ENCODE data around the gene AFF4.
"Not testable (repeated sequence)": the region's sequence is repeated elsewhere in the genome, so short reads cannot be mapped to it uniquely, and the experiment has no call there.

The AFF4 gene

DNA sequence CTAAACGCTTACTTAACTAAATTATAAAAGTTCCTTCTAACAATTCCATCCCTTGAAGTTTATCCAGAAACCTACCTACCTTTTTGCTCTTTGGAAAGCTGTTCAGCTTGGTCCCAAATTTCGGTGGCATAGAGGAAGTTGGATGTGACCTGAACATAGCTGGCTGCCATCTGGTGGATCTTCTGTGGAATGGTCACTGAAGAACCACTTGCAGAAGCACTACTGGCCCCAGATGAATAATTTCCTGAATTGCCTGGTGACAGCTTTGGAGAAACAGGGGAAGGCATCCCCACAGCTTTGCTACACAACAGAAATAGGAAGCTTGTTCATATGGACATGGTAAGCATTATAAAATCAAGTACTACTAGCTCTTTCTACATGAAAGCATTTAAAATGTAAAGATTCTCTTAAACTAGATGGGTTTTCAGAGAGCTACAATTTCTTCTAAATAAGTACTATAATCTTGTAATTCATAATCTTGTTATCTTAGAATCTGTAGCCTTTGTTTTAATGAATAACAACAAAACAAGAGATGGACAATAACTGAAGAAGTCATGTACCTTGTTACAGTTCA lies 80.1 kb downstream of the AFF4 start:
- no peak for DNase-seq

DNA sequence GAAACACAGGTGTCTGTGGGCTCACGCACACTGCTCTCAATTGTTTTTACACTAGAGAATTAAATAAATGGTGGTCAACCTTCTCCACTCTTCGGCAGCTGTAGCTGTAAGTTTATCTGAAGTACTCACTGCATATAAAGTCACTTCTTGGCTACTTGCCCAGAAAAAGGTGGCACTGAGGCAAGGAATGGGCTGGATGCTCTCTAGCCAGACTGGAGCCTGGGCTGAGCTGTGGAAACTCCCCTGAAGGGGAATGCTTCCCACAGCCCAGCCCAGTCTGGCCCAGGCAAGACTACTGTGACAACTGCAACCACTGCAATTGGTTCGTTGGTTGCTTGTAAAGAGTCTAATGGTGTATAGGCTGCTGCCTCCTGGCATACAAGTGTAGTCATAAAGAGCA lies 85.5 kb downstream of the AFF4 start:
- peak; percentile 10 to 27 for DNase-seq

DNA sequence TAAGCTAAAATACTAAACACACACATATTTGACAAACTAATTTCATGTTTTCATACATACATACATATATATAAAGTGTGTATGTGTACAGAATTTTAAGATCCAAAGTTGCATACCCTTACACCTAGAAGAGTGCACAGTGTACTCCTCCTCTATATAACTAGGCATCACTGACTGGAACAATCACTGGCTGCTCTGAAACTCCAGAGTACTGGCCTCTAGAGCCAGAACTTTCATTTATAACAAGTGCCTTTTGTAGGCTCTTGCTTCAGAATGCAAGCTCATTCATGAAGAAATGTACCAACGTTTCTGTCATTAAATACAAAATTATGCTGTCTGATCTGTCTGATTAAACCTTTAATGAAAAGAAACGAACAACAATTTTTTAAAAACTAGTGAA lies 86.0 kb downstream of the AFF4 start:
- no peak for DNase-seq

DNA sequence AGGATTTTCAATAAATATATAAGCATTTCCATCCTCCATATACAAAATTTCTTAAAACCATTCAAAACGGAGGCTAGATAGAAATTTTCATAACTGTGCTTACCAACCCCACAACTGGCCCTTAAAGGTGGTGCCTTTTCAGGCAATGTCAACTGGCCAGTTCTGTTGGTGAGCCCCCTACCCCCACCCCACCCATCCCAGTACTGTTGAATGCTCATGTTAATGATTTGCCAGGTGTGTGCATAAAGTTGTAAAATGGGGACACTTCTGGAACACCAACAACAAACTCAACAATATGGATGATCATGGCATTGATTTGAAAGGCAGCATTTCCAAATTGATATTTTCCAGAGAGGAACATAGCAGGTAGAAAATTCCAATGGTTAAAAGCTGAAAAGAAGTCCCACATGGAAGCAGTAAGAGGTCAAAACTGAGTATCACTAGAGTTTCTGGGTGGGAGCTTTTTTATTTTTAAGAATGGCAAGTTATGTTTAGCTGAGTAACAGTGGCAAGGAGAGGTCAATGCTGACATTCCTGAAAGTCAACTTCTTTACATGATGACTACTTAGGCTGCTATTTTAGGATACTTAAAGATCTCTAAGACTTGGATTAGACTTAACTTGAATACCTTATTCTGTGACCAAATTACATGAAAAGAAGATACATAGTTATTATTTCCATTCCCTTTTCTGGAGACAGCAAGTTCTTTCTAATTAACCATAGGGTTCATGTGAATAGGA lies 87.2 kb downstream of the AFF4 start:
- DNase-seq: no peak

DNA sequence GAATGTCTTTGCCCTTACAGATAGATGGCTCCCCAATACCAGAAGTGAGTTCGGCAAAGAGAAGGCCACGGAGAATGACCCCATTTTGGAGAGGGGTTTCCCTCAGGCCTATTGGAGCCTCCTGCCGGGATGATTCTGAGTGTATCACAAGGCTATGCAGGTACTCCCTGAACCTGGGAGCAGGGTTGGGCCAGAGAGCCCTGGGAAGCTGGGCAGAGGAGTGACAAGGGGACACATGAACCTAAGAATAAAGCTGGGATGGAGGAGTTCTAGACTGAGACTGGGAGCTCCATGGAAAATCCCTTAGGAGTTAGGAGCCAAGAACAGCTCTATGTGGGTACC lies 89.5 kb downstream of the AFF4 start:
- DNase-seq: no peak

DNA sequence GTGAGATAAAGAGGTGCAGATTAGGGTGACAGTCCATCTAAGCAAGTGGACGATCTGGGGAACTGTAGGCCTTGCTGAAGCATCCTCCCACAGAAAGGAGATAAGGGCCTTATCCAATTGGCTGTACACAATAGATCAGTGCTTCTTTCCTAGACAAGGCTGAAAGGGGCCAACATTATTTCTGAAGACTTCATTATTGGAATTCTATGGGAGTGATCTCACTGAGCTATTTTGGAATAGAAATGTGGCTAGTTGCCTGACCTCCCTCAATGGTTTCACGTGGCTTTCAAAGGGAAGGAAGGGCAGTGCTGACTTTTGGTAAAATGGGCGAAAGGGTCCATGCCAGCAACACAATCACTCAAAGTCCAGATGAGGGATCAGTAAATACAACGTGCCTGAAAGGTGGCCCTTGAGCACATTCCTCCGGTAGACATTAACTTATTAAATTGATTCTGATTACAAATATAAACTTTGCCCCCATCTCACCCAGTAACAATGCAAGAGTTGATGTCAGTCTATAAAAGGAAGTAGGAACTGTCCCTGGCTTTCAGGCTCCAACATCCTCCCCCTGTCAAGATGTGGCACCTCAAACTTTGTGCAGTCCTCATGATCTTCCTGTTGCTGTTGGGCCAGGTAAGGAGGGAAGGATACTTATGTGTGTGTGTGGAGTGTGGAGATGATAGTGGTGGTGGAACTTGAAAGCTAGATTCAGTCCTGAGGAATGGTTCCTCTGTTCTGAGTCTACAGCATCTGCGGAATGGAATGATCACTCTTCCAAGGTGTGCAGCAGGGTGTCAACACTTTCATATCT lies 90.1 kb downstream of the AFF4 start, which contains the start of gene LEAP2:
LEAP2 (plus strand) TSS at position 550 of the 811 bp plus-strand sequence; CDS start at position 577, 27 bp downstream.
- DNase-seq: no peak

DNA sequence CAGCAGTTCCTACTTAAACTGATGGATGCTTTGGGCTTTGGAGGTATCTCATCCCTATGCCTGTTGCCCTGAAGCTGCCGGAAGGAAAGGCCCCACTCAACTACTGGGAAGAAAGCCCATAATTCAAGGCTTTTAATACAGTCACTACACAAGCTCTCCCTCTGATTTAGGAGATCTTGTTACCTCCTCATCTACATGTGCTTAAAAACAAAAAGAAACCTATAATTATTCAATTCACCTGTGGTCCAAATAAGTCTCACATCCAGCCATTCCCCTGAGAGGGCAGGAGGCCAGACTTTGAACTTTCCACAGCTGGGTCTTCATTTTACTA lies 90.7 kb downstream of the AFF4 start:
- DNase-seq: no peak

DNA sequence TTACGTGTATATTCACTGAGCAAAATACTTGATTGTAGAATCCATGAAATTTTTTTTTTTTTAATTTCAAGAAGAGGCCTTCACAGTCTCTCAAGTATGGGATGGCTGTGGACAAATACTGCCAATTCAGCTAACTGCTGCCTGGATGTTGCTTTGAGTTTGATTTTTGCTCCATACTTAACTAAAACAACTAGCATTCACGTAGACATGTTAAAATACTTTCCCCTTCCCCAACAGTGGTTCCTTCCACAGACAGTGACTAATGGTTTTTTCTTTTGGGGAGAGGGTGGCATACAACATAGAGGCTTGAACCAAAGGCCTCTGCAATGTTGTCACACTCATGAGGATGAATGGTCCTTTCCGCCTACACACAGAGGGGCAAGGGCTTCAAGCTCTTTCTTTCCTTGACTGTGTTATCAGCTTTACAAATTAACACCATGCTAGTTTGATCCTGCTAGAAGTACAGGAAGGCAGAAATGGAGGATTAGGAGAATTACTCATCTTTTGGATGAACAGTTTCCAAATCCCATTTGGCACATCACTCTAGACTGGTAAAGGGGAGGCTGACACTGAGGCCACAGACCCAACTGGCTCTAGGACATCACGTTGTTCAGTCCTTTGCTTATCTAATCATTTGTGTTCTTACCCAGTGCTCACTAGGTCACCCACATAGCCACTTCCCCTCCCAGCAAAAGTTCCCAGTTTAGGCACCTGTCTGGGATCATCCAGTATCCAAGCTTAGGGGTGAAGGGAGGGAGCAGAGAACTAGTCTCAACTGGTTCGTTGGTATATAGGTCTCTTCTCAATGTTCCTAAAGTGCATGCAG lies 91.8 kb downstream of the AFF4 start:
- no peak for DNase-seq

DNA sequence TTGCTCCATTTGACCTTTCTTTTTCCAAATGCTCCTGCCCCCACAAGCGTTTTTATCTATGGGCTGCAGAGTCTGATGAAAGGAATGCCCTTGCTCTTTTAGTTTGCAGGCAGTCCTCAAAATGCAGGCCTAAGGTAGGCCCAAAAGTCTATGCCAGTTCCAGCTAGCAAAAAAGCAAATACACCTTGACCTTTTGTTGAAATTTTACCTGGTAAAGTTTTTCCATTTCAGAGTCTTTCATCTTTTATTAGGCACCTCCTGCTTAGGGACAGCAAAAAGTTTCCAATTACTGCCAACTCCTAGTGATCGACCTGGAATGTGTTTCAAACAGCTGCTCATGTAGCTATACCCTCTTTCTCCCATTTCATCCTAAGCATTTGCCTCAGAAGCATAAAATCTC lies 92.6 kb downstream of the AFF4 start:
- DNase-seq: no peak

DNA sequence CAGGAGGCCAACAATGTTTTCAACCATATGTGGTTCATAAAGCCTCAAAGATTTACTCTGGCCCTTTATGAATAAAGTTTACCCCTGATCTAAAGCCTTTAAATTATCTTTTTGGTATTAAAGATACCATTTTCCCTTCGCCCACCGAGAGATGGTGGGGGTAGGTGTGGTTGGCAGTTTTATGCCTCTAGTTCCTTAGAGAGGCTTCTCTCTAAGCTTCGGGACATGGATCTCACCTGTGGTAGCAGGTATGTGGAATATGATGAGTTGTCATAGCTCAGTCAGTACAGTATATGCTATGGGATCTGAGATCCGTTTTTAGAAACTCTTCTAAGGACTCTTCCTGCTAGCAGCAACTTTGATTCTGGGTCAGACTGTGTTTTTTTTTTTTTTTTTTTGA lies 94.7 kb downstream of the AFF4 start:
- no peak for DNase-seq

DNA sequence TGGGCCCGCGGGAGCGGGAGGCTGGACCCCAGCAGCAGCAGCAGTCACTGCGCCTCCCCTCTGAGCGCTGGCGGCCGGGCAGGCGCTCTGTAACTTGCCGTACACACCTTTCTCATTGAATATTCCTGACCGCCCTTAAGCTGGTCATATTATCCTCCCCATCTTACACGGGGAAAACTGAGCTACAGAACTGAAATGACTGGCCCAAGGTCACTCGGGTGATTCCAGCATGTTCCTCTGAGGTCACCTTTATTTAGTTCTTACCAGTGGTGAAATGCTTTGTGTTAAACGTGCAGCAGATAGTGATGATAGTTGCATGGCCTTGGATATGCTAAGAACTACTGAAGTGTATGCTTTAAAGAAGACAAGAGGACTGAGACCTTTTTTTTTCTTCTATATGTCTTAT lies 96.4 kb downstream of the AFF4 start:
- no peak for DNase-seq

DNA sequence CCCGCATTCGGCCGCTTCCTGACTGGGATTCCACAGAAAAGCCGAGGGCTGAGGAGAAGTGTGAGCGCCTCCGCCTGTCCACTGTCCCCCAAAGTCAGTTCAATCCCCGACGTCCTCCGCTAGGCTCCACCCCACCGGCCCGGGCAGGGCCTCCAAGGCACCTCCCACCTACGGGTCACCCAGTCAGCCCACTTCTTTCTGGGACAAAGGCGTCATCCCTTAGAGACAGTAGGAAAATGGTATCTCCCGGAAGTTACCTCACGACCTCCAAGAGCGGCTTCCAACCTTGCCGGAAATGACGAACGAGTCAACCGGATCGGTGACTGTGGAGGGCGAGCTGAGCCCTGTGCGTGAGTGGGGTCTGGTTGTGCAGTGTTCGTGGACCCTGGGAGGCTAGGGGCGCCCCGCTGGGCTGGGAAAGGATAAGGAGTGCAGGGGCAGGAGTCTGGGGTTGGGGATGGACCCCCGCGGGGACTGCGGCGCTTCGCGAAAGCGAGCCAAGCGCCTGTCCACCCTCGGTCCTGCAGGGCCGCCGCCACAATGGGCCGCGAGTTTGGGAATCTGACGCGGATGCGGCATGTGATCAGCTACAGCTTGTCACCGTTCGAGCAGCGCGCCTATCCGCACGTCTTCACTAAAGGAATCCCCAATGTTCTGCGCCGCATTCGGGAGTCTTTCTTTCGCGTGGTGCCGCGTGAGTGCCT lies 96.9 kb downstream of the AFF4 start, which contains the start of the genes GDF9 and UQCRQ:
GDF9 (minus strand) TSS at position 128 of the 704 bp plus-strand sequence. CDS start 1,936 bp downstream, outside the sequence.
UQCRQ (plus strand) TSS at position 301 of the 704 bp plus-strand sequence; CDS start at position 541, 240 bp downstream.
- DNase-seq: peak; percentile 74 to 90

DNA sequence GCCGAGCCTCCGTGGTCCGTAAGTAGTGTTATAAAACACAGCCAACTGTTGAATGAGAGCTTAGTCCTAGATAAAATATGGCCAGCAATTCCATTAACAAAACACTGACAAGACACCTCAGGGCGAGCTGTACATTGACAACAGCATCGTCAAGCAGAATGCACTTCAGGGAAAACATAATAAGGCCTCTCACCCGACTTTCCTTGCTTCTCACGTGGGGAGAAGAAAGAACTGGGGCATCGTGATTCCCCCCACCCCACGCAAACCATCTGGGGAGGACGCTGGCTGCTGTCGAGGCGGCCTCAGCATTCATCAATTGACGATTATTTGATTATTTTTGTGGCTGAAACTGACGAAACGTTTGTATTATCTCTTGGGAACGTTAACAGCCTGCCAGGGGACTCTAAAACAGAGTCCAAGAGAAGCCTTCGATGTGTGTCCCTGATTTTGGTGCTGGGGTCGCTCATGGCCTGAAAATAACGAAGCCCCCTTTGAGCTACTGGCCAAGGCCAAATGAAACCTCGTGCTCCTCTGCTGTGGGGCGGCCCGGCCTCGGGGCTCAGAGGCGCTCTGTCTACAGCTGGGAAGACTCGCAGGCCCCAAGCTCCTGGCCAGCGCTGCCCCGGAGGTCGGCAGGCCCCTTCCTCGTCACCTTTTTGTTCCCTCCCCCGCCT lies 97.6 kb downstream of the AFF4 start:
- no peak for DNase-seq

DNA sequence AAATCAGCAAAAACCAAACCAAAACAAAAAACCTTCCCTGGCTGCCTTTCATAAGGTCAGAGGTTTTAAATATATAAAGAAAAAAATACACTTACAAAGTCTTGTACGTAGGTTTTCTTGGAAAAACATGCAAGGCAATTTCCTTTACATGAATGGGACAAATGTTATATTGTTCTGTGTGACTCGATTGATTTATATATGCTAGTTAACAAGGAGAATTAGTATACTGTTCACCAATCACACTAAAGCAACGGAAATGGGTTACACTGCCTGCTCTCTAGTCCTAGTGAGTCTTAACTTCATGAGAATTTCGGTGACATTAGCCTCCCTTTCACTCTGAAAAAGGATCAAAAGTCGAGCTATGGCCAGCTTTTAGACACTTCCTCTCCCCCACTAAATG lies 102.7 kb downstream of the AFF4 start:
- DNase-seq: no peak

DNA sequence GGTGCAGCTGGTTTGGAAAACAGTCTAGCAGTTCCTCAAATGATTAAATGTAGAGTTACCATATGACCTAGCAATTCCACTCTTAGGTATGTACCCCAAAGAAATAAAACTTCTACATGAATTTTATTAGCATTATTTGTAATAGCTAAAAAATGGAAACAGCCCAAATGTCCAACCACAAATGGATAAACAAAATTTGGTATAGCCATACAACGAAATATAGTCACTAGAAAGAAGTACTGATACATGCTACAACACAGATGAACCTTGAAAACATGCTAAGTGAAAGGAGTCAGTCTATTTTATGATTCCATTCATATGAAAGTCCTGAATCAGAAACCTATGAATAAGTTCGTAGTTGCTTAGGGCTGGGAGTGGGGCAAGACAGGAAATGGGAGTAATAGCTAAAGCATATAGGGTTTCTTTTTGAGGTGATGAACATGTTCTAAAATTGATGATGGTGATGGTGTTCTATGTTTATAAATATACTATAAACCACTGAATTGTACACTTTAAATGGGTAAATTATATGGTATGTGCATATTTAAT lies 103.5 kb downstream of the AFF4 start:
- DNase-seq: no peak

DNA sequence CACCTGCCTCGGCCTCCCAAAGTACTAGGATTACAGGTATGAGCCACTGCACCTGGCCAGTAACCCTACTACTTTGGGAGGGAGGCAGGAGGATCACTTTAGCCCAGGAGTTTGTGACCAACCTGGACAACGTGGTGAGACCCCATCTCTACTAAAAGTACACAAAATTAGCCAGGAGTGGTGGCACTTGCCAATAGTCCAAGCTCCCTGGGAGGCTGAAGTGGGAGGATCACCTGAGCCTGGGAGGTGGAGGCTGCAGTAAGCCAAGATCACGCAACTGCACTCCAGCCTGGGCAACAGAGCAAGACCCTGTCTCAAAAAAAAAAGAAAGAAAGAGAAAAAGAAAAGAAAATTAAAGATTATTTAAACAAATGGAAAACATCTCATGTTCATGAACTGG lies 107.4 kb downstream of the AFF4 start:
- no peak for DNase-seq

DNA sequence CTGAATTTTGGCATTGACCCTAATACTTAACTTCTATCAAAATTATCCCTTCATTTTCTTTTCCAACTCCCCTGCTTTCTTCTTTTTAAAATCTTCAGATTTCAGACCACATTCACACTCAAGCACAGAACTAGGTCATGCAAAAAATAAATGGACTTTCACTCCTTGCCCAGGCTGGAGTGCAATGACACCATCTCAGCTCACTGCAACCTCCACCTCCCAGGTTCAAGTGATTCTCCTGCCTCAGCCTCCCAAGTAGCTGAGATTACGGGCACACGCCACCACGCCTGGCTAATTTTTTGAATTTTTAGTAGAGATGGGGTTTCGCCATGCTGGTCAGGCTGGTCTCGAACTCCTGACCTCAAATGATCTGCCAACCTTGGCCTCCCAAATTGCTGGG lies 108.4 kb downstream of the AFF4 start:
- DNase-seq: not testable (repeated sequence)

DNA sequence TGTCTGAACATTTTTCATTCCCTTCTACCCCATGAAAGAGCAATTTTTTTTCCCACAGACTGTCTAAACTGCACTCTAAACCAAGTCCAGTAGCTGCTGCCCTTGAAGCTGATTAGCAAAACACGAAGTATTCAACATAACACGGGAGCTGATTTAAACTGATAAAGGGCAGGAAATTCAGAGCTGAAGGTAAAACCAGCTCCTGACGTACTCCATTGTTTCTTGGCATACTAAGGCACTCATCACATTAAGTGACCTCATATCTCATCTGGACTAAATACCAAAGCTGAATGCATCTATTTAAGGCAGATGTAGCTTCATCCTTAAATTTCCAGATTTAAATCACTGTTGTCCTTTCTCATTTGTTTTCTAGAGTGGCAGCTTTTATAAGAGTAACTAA lies 109.1 kb downstream of the AFF4 start:
- no peak for DNase-seq

DNA sequence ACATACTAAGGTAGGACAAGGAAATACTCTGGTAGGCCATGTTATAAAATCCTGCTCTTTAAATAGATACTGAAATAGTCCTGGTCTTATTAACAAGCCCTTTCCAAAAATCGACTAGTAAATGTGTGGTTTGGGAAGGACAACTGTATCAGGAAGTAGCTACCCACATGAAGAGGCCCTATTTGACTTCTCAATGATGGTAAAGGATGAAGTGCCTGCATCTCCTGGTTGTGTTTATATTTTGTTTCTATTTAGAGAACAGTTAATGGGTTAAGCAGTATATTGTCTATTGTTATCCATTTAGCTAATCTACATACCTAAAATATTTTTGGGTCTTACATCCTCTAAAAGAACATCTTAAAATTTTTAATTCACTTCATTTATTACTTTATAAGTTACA lies 109.6 kb downstream of the AFF4 start:
- DNase-seq: no peak

DNA sequence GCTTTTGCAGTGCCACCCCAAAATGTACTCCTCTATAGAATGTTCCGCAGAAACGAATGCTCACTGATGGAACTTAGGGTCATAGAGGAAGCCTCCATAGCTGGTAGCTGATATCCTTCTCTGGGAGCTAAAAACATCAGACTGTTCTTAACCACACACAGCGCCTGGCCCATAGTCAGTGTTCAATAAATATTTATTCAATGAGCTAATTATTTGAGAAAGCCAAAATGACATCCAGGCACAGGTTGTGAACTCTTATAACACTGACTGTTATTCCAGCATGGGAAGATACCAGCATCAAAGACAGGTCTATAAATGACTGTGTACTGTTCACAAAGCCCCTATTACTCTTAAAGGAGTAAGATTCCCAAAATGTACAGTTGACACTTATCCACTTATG lies 110.1 kb downstream of the AFF4 start:
- DNase-seq: no peak

DNA sequence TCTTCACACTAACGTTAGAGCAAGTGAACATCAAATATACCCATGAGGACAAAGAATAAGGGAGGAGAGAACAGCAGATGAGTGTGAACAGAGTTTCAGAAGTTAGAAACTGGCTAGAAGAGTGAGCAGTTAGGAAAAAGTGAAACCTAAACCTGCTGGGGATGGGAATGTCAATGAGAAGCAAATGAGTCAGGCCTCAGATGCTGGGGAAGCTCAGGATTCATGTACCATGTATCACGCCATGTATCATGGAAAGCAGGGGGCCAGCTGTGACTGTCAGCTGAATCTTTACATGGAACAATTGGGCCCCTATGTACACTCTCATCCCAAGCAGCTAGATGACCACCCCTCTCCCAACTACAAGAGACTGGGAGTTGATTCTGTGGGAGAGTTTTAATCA lies 113.4 kb downstream of the AFF4 start:
- no peak for DNase-seq

DNA sequence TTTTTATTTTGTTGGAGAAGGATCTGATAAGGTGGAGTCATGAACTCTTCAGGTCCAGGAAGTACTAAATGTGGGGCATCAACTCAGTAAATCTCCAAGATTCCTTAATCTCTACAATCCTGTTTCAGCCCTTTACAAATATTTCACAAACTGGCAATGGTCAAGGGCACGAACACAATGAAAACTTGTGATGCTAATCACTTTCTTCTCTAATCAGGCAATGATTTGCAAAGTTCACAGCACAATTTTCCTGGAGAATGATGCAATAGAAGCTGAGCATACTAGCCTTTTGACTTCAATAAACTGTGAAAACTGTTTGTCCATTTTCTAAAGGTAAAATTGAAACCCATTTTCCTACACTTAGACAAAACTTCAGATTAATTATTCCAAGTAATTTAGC lies 114.1 kb downstream of the AFF4 start:
- DNase-seq: no peak
